ENCODE data around the gene KCNRG. TPM values are rescaled to one million over a fixed set of nuclear protein-coding genes. Genes with fewer than 3 reads are reported as not detected.

The KCNRG gene
- total RNA-seq, 6 experiments from 2014 or later, result 0.17 to 1.3 (median 0.30) TPM; not detected in 1

- Mint-ChIP-seq H3K27ac (peak overlapping the region; percentile 38; the same call in 1 of the 2 replicates), H3K4me3 (no peak overlapping the region), H3K27me3 (ENCODE audit: insufficient read depth) (no peaks in the 10 kb centered on the region), H3K9me3 (no peaks in the 10 kb centered on the region), H3K36me3 (ENCODE audit: low read depth) (peaks cover 8% of the 10 kb centered on the region; the same call in 1 of the 2 replicates), H3K4me1 (ENCODE audit: low read depth) (peaks cover 59% of the 10 kb centered on the region)
- no peak for TF ChIP-seq CTCF (IDR thresholded peaks at IDR 0.05)
- DNase-seq, result no peak
These were observed 53.3 kb downstream of the KCNRG start for GRCh38 chr13:50068508-50068907.

GRCh38 chr13:50069261-50069660 lies 54.0 kb downstream of the KCNRG start:
- peaks cover 8% of the 10 kb centered on the region; the same call in 1 of the 2 replicates for H3K36me3 Mint-ChIP-seq (ENCODE audit: low read depth)
- peaks cover 66% of the 10 kb centered on the region for H3K4me1 Mint-ChIP-seq (ENCODE audit: low read depth)
- DNase-seq, result no peak
- no peak overlapping the region for H3K4me3 Mint-ChIP-seq
- peak overlapping the region; percentile 42; the same call in 1 of the 2 replicates for H3K27ac Mint-ChIP-seq
- no peaks in the 10 kb centered on the region for H3K9me3 Mint-ChIP-seq
- no peak for TF ChIP-seq CTCF (IDR thresholded peaks at IDR 0.05)
- H3K27me3 Mint-ChIP-seq (ENCODE audit: insufficient read depth), result no peaks in the 10 kb centered on the region

GRCh38 chr13:50070186-50070585 lies 54.9 kb downstream of the KCNRG start:
- DNase-seq, result no peak
- H3K27me3 Mint-ChIP-seq (ENCODE audit: insufficient read depth), result no peaks in the 10 kb centered on the region

More at GRCh38 chr13:50070186-50070585, 54.9 kb downstream of the KCNRG start:
- Mint-ChIP-seq H3K4me1 (ENCODE audit: low read depth) (peaks cover 73% of the 10 kb centered on the region), H3K27ac (peak overlapping the region; percentile 61; the same call in 1 of the 2 replicates), H3K9me3 (no peaks in the 10 kb centered on the region), H3K4me3 (no peak overlapping the region), H3K36me3 (ENCODE audit: low read depth) (peaks cover 8% of the 10 kb centered on the region; the same call in 1 of the 2 replicates)
- TF ChIP-seq CTCF (IDR thresholded peaks at IDR 0.05), result no peak

Small RNA genes lying within 50 kb of the gene (microRNA-seq; reads per million reads assigned to microRNA genes)
- gene MIR15A, result 4,608 reads per million, percentile 89 among the genes with 10 or more reads in this experiment
- 763 reads per million, percentile 73 among the genes with 10 or more reads in this experiment for gene MIR16-1
- 40.2 reads per million, percentile 36 among the genes with 10 or more reads in this experiment for gene MIR3613

Other genes with a start within 250 kb of the KCNRG start
- 10 to 100 TPM; 57.2 to 74.4 (median 65.6) TPM for gene KPNA3, start 222.8 kb upstream of the KCNRG start, total RNA-seq (2021; fragmentation: NEBNext Ultra II Directional; extraction: Animal tissue kit (Norgen Biotek cat#: 25700))
- 10 to 100 TPM; 15.1 to 19.3 (median 17.9) TPM for gene SPRYD7, start 79.1 kb upstream of the KCNRG start, total RNA-seq (2021; fragmentation: NEBNext Ultra II Directional; extraction: Animal tissue kit (Norgen Biotek cat#: 25700))
- gene TRIM13, start 18.4 kb upstream of the KCNRG start, total RNA-seq (2021; fragmentation: NEBNext Ultra II Directional; extraction: Animal tissue kit (Norgen Biotek cat#: 25700)), result 10 to 100 TPM; 15.2 to 20.3 (median 18.7) TPM